ENCODE data around the gene APOL6. TPM values are rescaled to one million over a fixed set of nuclear protein-coding genes. Genes with fewer than 3 reads are reported as not detected.

Gene APOL6
- total and polyA plus RNA-seq, 10 of the 15 experiments (the other 5 are each of a cell fraction or from before 2014, with no cell fraction given) = 4.3 to 22.9 (median 9.3) TPM

GRCh38 chr22:35609261-35609660 lies 39.0 kb upstream of the APOL6 start:
- in situ Hi-C loops (cut with MboI) (no loop called here), intact Hi-C loops (cut with micrococcal nuclease; ENCODE audit: unreplicated experiment) (no loop called here)
- ChIA-PET POLR2A (no interaction called here), CTCF (interaction anchor here (0.9 to 1.8 kb wide), 2 partner anchors 10 to 15 kb away, joined by 3 to 6 read pairs; no protein-coding TSS in a partner anchor), RAD21 (ENCODE audit: unreplicated experiment) (no interaction called here), SMC1A (ENCODE audit: uncharacterized antibody, unreplicated experiment) (no interaction called here)
- H3K4me3 ChIP-seq = no peak overlapping the region
- DNase-seq (ENCODE audit: low read depth, low spot score) (no peak), FAIRE-seq (no peak), ATAC-seq (no peak)
- 51% methylated on average over 9 of the region's 9 CpGs for WGBS (ENCODE audit: insufficient coverage, insufficient replicate concordance, low lambda C conversion rate, missing lambda C conversion rate)
- H4K20me1 ChIP-seq (ENCODE audit: control insufficient read depth, insufficient read depth) = peaks cover 3% of the 10 kb centered on the region; the same call in 1 of the 2 replicates
- H3K36me3 ChIP-seq (ENCODE audit: control insufficient read depth in 2 of 2, insufficient read depth in 2 of 2, low read length in 1 of 2) = no peaks in the 10 kb centered on the region
- no peak overlapping the region for H3K9ac ChIP-seq (ENCODE audit: control insufficient read depth, insufficient read depth, low read length)
- H2AFZ ChIP-seq (ENCODE audit: control insufficient read depth, low read depth, low read length) = no peak overlapping the region
- H3K79me2 ChIP-seq (ENCODE audit: control insufficient read depth, insufficient read depth, low read length) = no peaks in the 10 kb centered on the region
- H3K4me1 ChIP-seq (ENCODE audit: control insufficient read depth, insufficient read depth, low read length) = peaks cover 10% of the 10 kb centered on the region; the same call in 1 of the 2 replicates
- no TSS peak for BruUV-seq (replicated peaks)
- peaks cover 2 to 3% of the 10 kb centered on the region in 2 experiments; a peak in 2 of 4 replicates for H3K27me3 ChIP-seq (replicated peaks in 1 of 2; ENCODE audit: control insufficient read depth in 2 of 2, insufficient read depth in 2 of 2, low read length in 1 of 2)
- TF ChIP-seq JUNB (IDR thresholded peaks at IDR 0.05) (no peak), BHLHE40 (IDR thresholded peaks at IDR 0.05; ENCODE audit: borderline replicate concordance in 1 of 2, low read depth in 2 of 2, low read length in 1 of 2) (no peak), PML (IDR thresholded peaks at IDR 0.05; ENCODE audit: low read length) (no peak), ZNF207 (IDR thresholded peaks at IDR 0.05; ENCODE audit: borderline replicate concordance) (no peak), WRNIP1 (IDR thresholded peaks at IDR 0.05; ENCODE audit: borderline replicate concordance, low read depth, low read length) (no peak)
- no peak overlapping the region for H3K4me2 ChIP-seq (ENCODE audit: control insufficient read depth, insufficient read depth)
- H3K27ac ChIP-seq (ENCODE audit: control insufficient read depth, insufficient read depth) = no peak overlapping the region
- no peaks in the 10 kb centered on the region for H3K9me3 ChIP-seq (replicated peaks; ENCODE audit: control insufficient read depth, insufficient read depth, low read length)

GRCh38 chr22:35609761-35610160 lies 38.5 kb upstream of the APOL6 start:
- 41% methylated on average over 4 of the region's 4 CpGs for WGBS (ENCODE audit: insufficient coverage, insufficient replicate concordance, low lambda C conversion rate, missing lambda C conversion rate)
- no peak overlapping the region for H3K27ac ChIP-seq (ENCODE audit: control insufficient read depth, insufficient read depth)
- H3K4me1 ChIP-seq (ENCODE audit: control insufficient read depth, insufficient read depth, low read length) = peaks cover 10% of the 10 kb centered on the region; the same call in 1 of the 2 replicates
- no TSS peak for BruUV-seq (replicated peaks)
- H2AFZ ChIP-seq (ENCODE audit: control insufficient read depth, low read depth, low read length) = no peak overlapping the region
- H3K36me3 ChIP-seq (ENCODE audit: control insufficient read depth in 2 of 2, insufficient read depth in 2 of 2, low read length in 1 of 2) = no peaks in the 10 kb centered on the region
- POLR2A ChIA-PET = no interaction called here
- CTCF ChIA-PET = interaction anchor here (0.9 to 1.8 kb wide), 2 partner anchors 10 to 14 kb away, joined by 3 to 6 read pairs; no protein-coding TSS in a partner anchor
- no peaks in the 10 kb centered on the region for H3K9me3 ChIP-seq (replicated peaks; ENCODE audit: control insufficient read depth, insufficient read depth, low read length)
- peaks cover 3% of the 10 kb centered on the region; the same call in 1 of the 2 replicates for H4K20me1 ChIP-seq (ENCODE audit: control insufficient read depth, insufficient read depth)
- SMC1A ChIA-PET (ENCODE audit: uncharacterized antibody, unreplicated experiment) = no interaction called here
- H3K27me3 ChIP-seq (replicated peaks in 1 of 2; ENCODE audit: control insufficient read depth in 2 of 2, insufficient read depth in 2 of 2, low read length in 1 of 2) = peaks cover 2 to 3% of the 10 kb centered on the region in 2 experiments; a peak in 2 of 4 replicates
- FAIRE-seq (no peak), ATAC-seq (no peak), DNase-seq (ENCODE audit: low read depth, low spot score) (no peak)
- in situ Hi-C loops (cut with MboI) = no loop called here
- H3K4me3 ChIP-seq = no peak overlapping the region
- H3K79me2 ChIP-seq (ENCODE audit: control insufficient read depth, insufficient read depth, low read length) = no peaks in the 10 kb centered on the region
- H3K4me2 ChIP-seq (ENCODE audit: control insufficient read depth, insufficient read depth) = no peak overlapping the region
- RAD21 ChIA-PET (ENCODE audit: unreplicated experiment) = no interaction called here
- no peak overlapping the region for H3K9ac ChIP-seq (ENCODE audit: control insufficient read depth, insufficient read depth, low read length)
- intact Hi-C loops (cut with micrococcal nuclease; ENCODE audit: unreplicated experiment) = no loop called here
- TF ChIP-seq BACH1 (IDR thresholded peaks at IDR 0.05; ENCODE audit: borderline replicate concordance) = no peak
- TF ChIP-seq LARP7 (IDR thresholded peaks at IDR 0.05) = no peak
